22Rv1 (cell line): ENCODE results near the gene CDH16.

Experiments used
- CTCF ChIP-seq: fragments of 450-650 bp; IDR thresholded peaks from 2 replicates; pipeline ENCODE4 v1.5.1; 2017; ENCODE audit warnings: mild to moderate bottlenecking
- ZFX ChIP-seq: fragments of 450-650 bp; IDR thresholded peaks from 2 replicates; pipeline ENCODE4 v1.6.1; 2017; ENCODE audit warnings: antibody characterized with exemption, borderline replicate concordance

DNA sequence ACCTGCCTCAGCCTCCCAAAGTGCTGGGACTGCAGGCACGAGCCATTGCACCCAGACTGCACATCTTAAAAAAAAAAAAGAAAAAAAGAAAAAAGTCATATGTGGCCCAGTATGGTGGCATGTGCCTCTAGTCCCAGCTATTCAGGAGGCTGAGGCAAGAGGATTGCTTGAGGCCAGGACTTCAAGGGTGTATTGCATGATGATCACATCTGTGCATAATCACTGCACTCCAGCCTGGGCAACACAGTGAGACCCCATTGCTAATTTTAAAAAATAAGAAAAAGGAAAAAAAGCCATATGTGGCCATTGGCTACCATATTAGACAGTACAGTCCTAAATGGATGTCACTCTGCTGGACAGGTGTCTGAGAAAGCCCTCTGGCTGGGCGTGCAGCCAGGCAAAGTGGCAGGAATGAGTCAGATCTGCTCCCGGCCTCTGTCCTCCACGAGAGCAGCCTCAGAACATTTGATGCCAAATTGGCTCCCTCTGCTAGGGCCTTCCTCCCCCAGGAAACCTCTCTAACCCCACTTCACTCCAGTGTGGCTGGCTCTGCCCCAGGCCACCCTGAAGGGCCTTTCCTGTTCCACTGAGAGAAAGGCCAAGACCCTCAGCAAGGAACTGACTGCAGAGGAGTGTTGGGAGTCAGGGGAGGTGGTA is 59.8 kb downstream of the CDH16 start:
- TF ChIP-seq CTCF, result no peak
- TF ChIP-seq ZFX, result no peak
